Gastrocnemius medialis (tissue), 4 donors: ENCODE data around the gene ERGIC3. TPM values are rescaled to one million over a fixed set of nuclear protein-coding genes. Genes with fewer than 3 reads are reported as not detected.

Experiments
- ATAC-seq, 2 donors: fragments of 150-250 bp; one replicate each; pipeline ENCODE4 v1.9.1; 2016
- DNase-seq, 2 donors: peaks; one replicate each; pipeline ENCODE4 v3.0.0-alpha.2; 2019
- H3K27ac ChIP-seq, 4 donors: fragments of 200-600 bp; sonication (generic); 1 replicate in 1 of 4; 2 replicates in 3 of 4; pipeline ENCODE4 v1.5.1; 2016 to 2018; ENCODE audit warnings: mild to moderate bottlenecking in 2 of 4, moderate library complexity in 1 of 4
- H3K27me3 ChIP-seq, 3 donors: fragments of 200-600 bp; sonication (generic) in 2 of 3; 1 replicate in 1 of 3; 2 replicates in 2 of 3; pipeline versions ENCODE4 v1.5.1 to v1.6.0; 2016 to 2019; ENCODE audit warnings: mild to moderate bottlenecking in 1 of 3, moderate library complexity in 1 of 3
- H3K36me3 ChIP-seq, 2 donors: fragments of 200-600 bp; sonication (generic) in 1 of 2; one replicate each; pipeline ENCODE4 v1.5.1; 2017 to 2018
- H3K4me1 ChIP-seq, 2 donors: fragments of 200-600 bp; sonication (generic) in 1 of 2; one replicate each; pipeline ENCODE4 v1.5.1; 2016 to 2017; ENCODE audit warnings: mild to moderate bottlenecking in 2 of 2
- H3K4me3 ChIP-seq, 4 donors: fragments of 200-600 bp; sonication (generic) in 3 of 4; 1 replicate in 1 of 4; 2 replicates in 3 of 4; pipeline ENCODE4 v1.5.1; 2016 to 2019; ENCODE audit warnings: mild to moderate bottlenecking in 2 of 4
- H3K9me3 ChIP-seq, 3 donors: fragments of 200-600 bp; sonication (generic) in 2 of 3; 1 replicate in 1 of 3; 2 replicates in 2 of 3; pipeline ENCODE4 v1.5.1; 2016 to 2019
- CTCF ChIP-seq, 5 experiments: fragments of 450-650 bp in 3 of 5; fragments of 200-600 bp in 2 of 5; sonication (generic) in 2 of 5; IDR thresholded peaks in 4 of 5; conservative IDR thresholded peaks in 1 of 5; 1 replicate in 4 of 5; 2 replicates in 1 of 5; pipeline ENCODE4 v1.5.1; 2016 to 2019; ENCODE audit warnings: antibody characterized with exemption in 5 of 5, mild to moderate bottlenecking in 3 of 5, moderate library complexity in 3 of 5
- POLR2A ChIP-seq, 2 donors: fragments of 450-650 bp; IDR thresholded peaks; one replicate each; pipeline ENCODE4 v1.6.1; 2017; ENCODE audit warnings: antibody characterized with exemption in 2 of 2, mild to moderate bottlenecking in 2 of 2, moderate library complexity in 2 of 2
- in situ Hi-C, 4 donors: fragments of 200-750 bp; cut with MboI; loops; one replicate each; pipeline versions ENCODE4 v1.15.0 to v1.8.0; 2017; ENCODE audit warnings: low sequenced_read_pairs in 4 of 4
- intact Hi-C: fragments of 100-400 bp; cut with DNase I; formaldehyde crosslinking; loops from one replicate; pipeline ENCODE4 v1.15.1; 2023; ENCODE audit warnings: low total_unique reads
- total RNA-seq, 4 donors: library from RNA; depleted of rRNA; stranded (reverse); fragments of >200 nt; gene quantifications; one replicate each; pipeline versions ENCODE4 v1.1.0 to v1.2.3, GENCODE V29; 2016

ERGIC3 gene
- total RNA-seq, 4 donors from 2014 or later: 82.5 to 91.0 (median 89.2) TPM

GRCh38 chr20:35561268-35561667 is 19.4 kb downstream of the ERGIC3 start:
- Histone ChIP-seq H3K4me3 (no peak overlapping the region), H3K27ac (no peak overlapping the region), H3K27me3 (no peaks in the 10 kb centered on the region), H3K4me1 (no peaks in the 10 kb centered on the region), H3K36me3 (peaks cover 0 to 9% of the 10 kb centered on the region in 2 donors), H3K9me3 (no peaks in the 10 kb centered on the region)
- ATAC-seq: no peak
- TF ChIP-seq POLR2A (IDR thresholded peaks at IDR 0.05) (no peak), CTCF (IDR thresholded peaks at IDR 0.05 in 4 of 5, conservative IDR thresholded peaks at IDR 0.05 in 1 of 5) (no peak)
- in situ Hi-C loops (no loop called here), intact Hi-C loops (no loop called here)
- DNase-seq: no peak

DNA sequence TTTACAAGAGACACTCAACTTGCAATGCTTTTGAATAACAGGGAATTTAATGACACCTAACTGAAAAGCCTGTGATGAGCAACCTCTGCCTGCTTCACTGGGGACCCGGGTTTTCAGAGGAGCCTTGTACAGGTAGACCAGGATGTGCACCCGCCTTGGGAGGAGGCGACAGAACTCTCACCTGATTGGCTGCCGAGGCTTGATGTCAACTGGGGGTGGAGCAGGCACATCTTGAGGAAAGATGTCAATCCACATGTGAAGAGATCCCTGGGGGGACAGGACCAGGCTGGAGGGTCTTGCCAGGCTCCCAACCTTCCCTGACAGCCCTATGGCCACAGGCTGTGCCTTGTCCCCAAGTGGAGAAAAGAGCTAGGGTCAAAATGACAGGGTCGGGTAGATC is 19.8 kb downstream of the ERGIC3 start:
- DNase-seq (no peak), ATAC-seq (no peak)
- TF ChIP-seq POLR2A (IDR thresholded peaks at IDR 0.05): no peak
- no peak for TF ChIP-seq CTCF (IDR thresholded peaks at IDR 0.05 in 4 of 5, conservative IDR thresholded peaks at IDR 0.05 in 1 of 5)
- no peaks in the 10 kb centered on the region for H3K27me3 ChIP-seq
- H3K9me3 ChIP-seq: no peaks in the 10 kb centered on the region
- in situ Hi-C loops (no loop called here), intact Hi-C loops (no loop called here)
- H3K4me3 ChIP-seq: no peak overlapping the region
- H3K36me3 ChIP-seq: peaks cover 0 to 5% of the 10 kb centered on the region in 2 donors
- no peaks in the 10 kb centered on the region for H3K4me1 ChIP-seq
- no peak overlapping the region for H3K27ac ChIP-seq

DNA sequence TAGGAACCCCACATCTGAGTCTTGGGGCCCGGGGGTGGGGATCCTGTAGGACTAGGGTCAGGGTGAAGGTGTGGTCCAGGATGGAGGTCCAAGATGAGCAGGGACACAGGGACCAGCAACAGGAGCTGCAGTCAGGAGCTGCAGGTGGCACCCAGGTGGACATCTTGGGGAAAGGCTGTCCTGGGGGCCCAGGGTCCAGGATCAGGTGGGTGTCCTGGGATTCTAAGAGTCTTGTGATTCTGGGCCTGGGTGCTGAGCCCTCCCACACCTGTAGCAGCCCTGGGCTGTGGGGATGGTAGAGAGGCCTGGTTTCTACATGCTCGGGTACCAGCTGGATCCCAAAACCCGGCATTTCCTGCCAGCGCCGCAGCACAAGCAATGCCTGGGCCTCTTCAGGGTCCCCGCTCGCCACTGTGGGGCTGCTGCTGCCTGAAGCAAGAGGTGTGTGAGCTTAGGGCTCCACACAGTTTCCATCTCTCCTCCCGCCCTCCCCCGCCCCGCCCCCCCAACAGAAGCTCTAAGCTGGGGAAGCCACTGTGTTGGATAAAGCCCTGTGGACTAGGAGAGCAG is 20.7 kb downstream of the ERGIC3 start:
- Histone ChIP-seq H3K27me3 (no peaks in the 10 kb centered on the region), H3K9me3 (no peaks in the 10 kb centered on the region), H3K27ac (no peak overlapping the region), H3K4me1 (no peaks in the 10 kb centered on the region), H3K4me3 (no peak overlapping the region), H3K36me3 (no peaks in the 10 kb centered on the region)
- intact Hi-C loops: no loop called here
- ATAC-seq (no peak), DNase-seq (no peak)
- in situ Hi-C loops: no loop called here
- no peak for TF ChIP-seq POLR2A (IDR thresholded peaks at IDR 0.05)
- TF ChIP-seq CTCF (IDR thresholded peaks at IDR 0.05 in 4 of 5, conservative IDR thresholded peaks at IDR 0.05 in 1 of 5): no peak

DNA sequence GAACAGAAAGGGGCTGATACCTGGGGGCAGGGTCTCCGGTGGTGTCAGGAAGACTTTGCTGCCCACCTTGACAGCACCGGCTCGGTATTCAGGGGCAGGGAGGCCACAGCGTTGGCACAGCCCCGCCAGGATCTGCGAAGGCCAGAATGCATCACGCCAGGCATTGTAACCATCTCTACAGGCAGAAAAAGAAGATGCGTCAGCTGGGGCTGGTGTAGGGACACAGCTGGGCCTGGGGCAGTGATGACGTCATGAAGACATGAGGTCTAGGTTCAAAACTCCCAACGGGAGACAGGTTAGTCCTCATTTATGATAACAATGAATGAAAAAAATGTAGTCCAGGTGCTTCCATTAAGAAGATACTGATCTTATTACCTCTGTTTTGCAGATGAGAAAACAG is 22.0 kb downstream of the ERGIC3 start:
- in situ Hi-C loops: no loop called here
- DNase-seq (no peak), ATAC-seq (no peak)
- Histone ChIP-seq H3K27me3 (no peaks in the 10 kb centered on the region), H3K36me3 (no peaks in the 10 kb centered on the region), H3K4me3 (no peak overlapping the region), H3K27ac (no peak overlapping the region), H3K9me3 (no peaks in the 10 kb centered on the region), H3K4me1 (no peaks in the 10 kb centered on the region)
- intact Hi-C loops: no loop called here
- TF ChIP-seq CTCF (IDR thresholded peaks at IDR 0.05 in 4 of 5, conservative IDR thresholded peaks at IDR 0.05 in 1 of 5) (no peak), POLR2A (IDR thresholded peaks at IDR 0.05) (no peak)

DNA sequence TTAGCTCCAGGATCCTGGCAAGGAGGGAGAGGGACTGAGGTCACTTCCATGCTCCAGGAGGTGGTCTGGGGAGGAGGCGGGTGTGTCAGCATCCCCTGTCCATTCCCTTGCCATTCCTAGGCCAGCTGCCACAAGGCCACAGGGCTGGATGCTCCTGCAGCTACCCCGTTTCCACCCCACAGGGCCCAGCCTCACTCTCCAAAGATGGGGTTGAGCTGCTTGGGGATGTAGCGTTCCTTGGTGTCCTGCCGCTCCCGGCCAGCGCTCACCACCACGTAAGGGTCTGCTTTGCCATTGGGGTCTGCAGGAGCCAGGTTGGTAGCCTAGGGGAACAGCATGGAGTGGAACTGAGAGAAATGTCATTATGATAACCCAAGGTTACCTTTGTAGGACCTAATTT is 23.0 kb downstream of the ERGIC3 start:
- Histone ChIP-seq H3K4me3 (no peak overlapping the region), H3K36me3 (no peaks in the 10 kb centered on the region), H3K27me3 (no peaks in the 10 kb centered on the region), H3K27ac (no peak overlapping the region), H3K4me1 (no peaks in the 10 kb centered on the region), H3K9me3 (no peaks in the 10 kb centered on the region)
- ATAC-seq (no peak), DNase-seq (no peak)
- no peak for TF ChIP-seq POLR2A (IDR thresholded peaks at IDR 0.05)
- in situ Hi-C loops: no loop called here
- intact Hi-C loops: no loop called here
